Activated CD8-positive, alpha-beta memory T cell treated with anti-CD3 and anti-CD28 coated beads, Interleukin-2, amount 10 ng/mL, durations not matched to agents 7 days and 5 days (primary cell): ENCODE results near the gene IRF2BPL. TPM values are rescaled to one million over a fixed set of nuclear protein-coding genes. Genes with fewer than 3 reads are reported as not detected.

Experiments
- ATAC-seq: fragments of 150-1000 bp; cut with Tn5 transposase; one replicate; pipeline ENCODE4 v1.10.0; 2021; ENCODE audit warnings: moderate library complexity
- CTCF ChIA-PET: fragments of 350-600 bp; sonication (Branson Sonifier 250); formaldehyde crosslinking; loops from one replicate; lab custom pipeline; 2021; ENCODE audit warnings: antibody characterized with exemption; lab: Charles Lee
- DNase-seq: peaks from one replicate; pipeline ENCODE4 v3.0.0-alpha.2; 2020
- H3K27ac Mint-ChIP-seq: one replicate; pipeline ENCODE4 v1.8.0; 2021; ENCODE audit warnings: mild to moderate bottlenecking, mixed read lengths
- H3K27me3 Mint-ChIP-seq: one replicate; pipeline ENCODE4 v1.8.0; 2021; ENCODE audit warnings: mixed read lengths
- H3K36me3 Mint-ChIP-seq: one replicate; pipeline ENCODE4 v1.8.0; 2021; ENCODE audit warnings: mild to moderate bottlenecking, mixed read lengths
- H3K4me1 Mint-ChIP-seq: one replicate; pipeline ENCODE4 v1.8.0; 2021; ENCODE audit warnings: mixed read lengths
- H3K4me3 Mint-ChIP-seq: one replicate; pipeline ENCODE4 v1.8.0; 2021; ENCODE audit warnings: mild to moderate bottlenecking, moderate library complexity, mixed read lengths
- H3K9me3 Mint-ChIP-seq: one replicate; pipeline ENCODE4 v1.8.0; 2022; ENCODE audit warnings: low read depth, mixed read lengths
- total RNA-seq, 2 experiments: library from RNA; stranded (reverse); gene quantifications; one replicate each; pipeline ENCODE4 v1.2.3, GENCODE V29; 2021

The IRF2BPL gene
- total RNA-seq, 2 experiments from 2014 or later: 19.7 to 24.9 TPM

- ATAC-seq: no peak
Observed at GRCh38 chr14:77008541-77008940, 20.0 kb downstream of the IRF2BPL start.

DNA sequence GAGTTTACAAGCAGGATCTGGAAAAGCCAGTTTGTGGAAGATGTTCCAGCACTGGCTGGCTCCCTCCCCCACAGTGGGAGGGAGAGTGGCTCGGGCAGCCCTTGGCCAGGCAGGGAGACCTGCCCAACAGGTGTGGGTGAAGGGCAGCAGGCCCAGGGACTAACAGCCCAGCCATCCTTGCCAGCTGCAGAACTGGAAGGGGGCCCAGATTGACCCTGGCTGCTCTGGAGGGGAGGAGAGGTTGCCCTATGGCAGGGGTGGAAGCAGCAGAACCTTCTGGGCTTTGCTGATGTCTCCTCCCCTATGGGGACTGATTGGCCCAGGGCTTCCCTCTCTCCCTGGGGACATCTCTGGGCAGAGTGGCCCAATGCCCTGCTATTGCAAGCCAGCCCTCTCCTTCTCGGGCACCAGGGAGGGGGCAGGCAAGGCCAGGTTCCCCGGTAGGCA is 20.5 kb downstream of the IRF2BPL start:
- H3K27me3 Mint-ChIP-seq: no peaks in the 10 kb centered on the region

More at GRCh38 chr14:77008541-77008940, 20.0 kb downstream of the IRF2BPL start:
- Mint-ChIP-seq H3K27me3 (no peaks in the 10 kb centered on the region), H3K4me1 (peaks cover 2% of the 10 kb centered on the region), H3K36me3 (no peaks in the 10 kb centered on the region), H3K27ac (no peak overlapping the region), H3K4me3 (no peak overlapping the region), H3K9me3 (no peaks in the 10 kb centered on the region)
- CTCF ChIA-PET: interaction anchor here (0.9 to 1.3 kb wide), 3 partner anchors 62 to 109 kb away, joined by 3 to 5 read pairs (median 3); no protein-coding TSS in a partner anchor
- no peak for DNase-seq

DNA sequence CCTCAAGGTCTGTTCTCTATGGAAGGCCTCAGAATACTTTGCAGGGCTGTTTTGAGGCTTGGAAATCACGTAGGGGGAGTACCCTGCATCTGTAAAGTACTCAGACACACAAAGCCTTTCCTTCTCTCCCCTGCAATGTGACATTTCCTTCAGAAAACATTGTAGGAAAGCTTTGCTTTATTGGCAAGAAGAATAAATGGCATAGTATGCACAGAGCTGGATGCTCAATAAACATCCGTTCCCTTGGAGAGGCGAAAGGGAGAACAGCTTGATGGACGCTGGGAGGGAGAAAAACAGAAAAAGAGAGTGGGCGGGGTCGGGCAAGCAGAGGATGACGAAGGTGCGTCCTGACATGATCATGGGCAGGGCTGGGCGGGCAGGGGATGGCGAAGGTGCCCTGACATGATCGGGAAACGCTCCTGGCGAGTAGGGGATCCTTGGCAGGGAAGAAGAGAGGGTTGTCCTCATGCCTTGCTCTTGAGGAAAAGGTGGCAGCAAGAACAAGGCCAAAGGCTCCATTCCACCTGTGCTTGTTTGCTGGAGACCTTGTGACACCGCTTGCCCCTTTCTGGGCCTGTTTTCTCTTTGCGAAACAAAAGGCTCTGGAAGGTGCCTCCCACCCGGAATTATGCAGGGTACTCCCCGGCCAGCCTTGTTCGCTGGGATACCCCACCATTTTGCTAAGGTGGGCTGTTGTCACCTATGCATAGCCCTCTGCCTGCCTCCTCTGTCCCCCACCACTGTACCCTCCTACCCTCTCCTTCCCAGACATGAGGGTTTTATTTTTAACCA is 21.1 kb downstream of the IRF2BPL start:
- Mint-ChIP-seq H3K4me1 (peaks cover 2% of the 10 kb centered on the region), H3K4me3 (no peak overlapping the region), H3K27ac (no peak overlapping the region), H3K36me3 (no peaks in the 10 kb centered on the region), H3K9me3 (no peaks in the 10 kb centered on the region), H3K27me3 (no peaks in the 10 kb centered on the region)
- CTCF ChIA-PET: interaction anchor here (1.0 kb wide), 1 partner anchor 94 kb away, joined by 3 read pairs; no protein-coding TSS in a partner anchor
- no peak for ATAC-seq
- DNase-seq: no peak

More for the DNA sequence above, 20.5 kb downstream of the IRF2BPL start:
- CTCF ChIA-PET: interaction anchor here (0.9 kb wide), 1 partner anchor 108 kb away, joined by 3 read pairs; no protein-coding TSS in a partner anchor
- no peak for ATAC-seq
- Mint-ChIP-seq H3K36me3 (no peaks in the 10 kb centered on the region), H3K4me1 (peaks cover 2% of the 10 kb centered on the region), H3K9me3 (no peaks in the 10 kb centered on the region), H3K4me3 (no peak overlapping the region), H3K27ac (no peak overlapping the region)
- DNase-seq: no peak

DNA sequence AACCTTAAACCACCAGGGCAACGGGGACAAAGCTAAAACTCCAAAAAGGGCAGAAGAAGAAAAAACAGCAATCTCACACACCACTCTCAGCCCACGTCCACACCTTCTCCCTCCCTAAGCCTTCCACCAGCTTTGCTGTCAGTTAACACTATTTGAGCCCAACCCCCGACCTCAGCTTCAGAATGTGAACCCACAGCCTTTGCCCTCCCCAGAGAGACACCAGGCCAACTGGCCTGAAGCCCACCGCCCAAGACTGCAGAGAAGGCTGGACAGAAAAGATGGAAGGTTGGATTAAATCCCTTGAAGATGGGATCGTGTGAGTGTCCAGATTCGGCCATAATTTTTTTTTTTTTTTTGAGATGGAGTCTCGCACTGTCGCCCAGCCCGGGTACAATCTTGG is 22.4 kb downstream of the IRF2BPL start:
- no peaks in the 10 kb centered on the region for H3K9me3 Mint-ChIP-seq
- H3K4me1 Mint-ChIP-seq: peaks cover 2% of the 10 kb centered on the region
- no peak overlapping the region for H3K4me3 Mint-ChIP-seq
- ATAC-seq (no peak), DNase-seq (no peak)
- no peaks in the 10 kb centered on the region for H3K36me3 Mint-ChIP-seq
- H3K27me3 Mint-ChIP-seq: no peaks in the 10 kb centered on the region
- no peak overlapping the region for H3K27ac Mint-ChIP-seq
- CTCF ChIA-PET: interaction anchor here (0.7 to 1.0 kb wide), 2 partner anchors 45 to 93 kb away, joined by 3 read pairs; no protein-coding TSS in a partner anchor

GRCh38 chr14:77005559-77005958 is 22.9 kb downstream of the IRF2BPL start:
- H3K27me3 Mint-ChIP-seq: no peaks in the 10 kb centered on the region
- no peaks in the 10 kb centered on the region for H3K36me3 Mint-ChIP-seq
- no peaks in the 10 kb centered on the region for H3K9me3 Mint-ChIP-seq
- ATAC-seq: no peak
- H3K4me1 Mint-ChIP-seq: peaks cover 2% of the 10 kb centered on the region
- CTCF ChIA-PET: no interaction called here
- no peak overlapping the region for H3K4me3 Mint-ChIP-seq
- H3K27ac Mint-ChIP-seq: no peak overlapping the region
- DNase-seq: no peak

DNA sequence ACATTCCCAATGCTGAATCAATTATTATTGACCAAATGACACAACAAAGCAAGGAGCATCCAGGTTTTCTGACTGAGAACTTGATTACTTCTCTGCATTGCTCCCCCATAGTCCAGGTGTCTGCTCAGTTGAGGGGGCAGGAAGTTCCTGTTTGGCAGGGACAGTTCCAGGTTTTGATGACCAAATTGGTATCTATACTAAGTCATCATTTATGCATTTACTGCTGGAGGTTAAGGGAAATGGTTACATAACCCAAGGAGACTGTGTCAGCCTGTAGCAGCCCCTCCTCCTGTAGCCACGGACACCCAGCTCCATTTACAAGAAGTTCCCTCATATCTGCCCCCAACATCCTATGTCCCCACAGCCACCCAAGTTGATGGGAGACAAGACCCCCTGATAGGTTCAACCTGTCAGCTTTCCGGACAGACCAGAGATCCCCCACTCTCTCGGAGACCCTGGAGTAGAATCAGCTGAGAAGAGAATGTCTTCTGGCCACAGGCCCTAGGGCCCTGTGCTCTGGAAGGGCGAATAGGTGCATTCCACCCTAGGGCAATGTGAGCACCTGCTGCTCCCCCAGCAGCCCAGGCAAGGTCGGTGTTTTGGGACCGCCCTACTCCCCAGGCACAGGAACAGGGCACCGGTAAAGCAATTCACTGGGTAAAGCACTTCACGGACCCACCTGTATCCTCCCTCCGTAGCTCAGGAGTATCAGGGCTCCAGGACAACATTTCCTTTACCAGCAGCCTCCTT is 23.6 kb downstream of the IRF2BPL start:
- Mint-ChIP-seq H3K36me3 (no peaks in the 10 kb centered on the region), H3K27me3 (no peaks in the 10 kb centered on the region), H3K4me1 (peaks cover 2% of the 10 kb centered on the region), H3K9me3 (no peaks in the 10 kb centered on the region), H3K4me3 (no peak overlapping the region), H3K27ac (no peak overlapping the region)
- ATAC-seq (no peak), DNase-seq (no peak)
- CTCF ChIA-PET: no interaction called here

GRCh38 chr14:77003960-77004710 is 24.4 kb downstream of the IRF2BPL start:
- CTCF ChIA-PET: no interaction called here
- DNase-seq (no peak), ATAC-seq (no peak)
- Mint-ChIP-seq H3K36me3 (no peaks in the 10 kb centered on the region), H3K27me3 (no peaks in the 10 kb centered on the region), H3K4me3 (no peak overlapping the region), H3K27ac (no peak overlapping the region), H3K4me1 (peaks cover 2% of the 10 kb centered on the region), H3K9me3 (no peaks in the 10 kb centered on the region)

- ATAC-seq (no peak), DNase-seq (no peak)
- no peak overlapping the region for H3K27ac Mint-ChIP-seq
- H3K36me3 Mint-ChIP-seq: no peaks in the 10 kb centered on the region
- H3K4me3 Mint-ChIP-seq: no peak overlapping the region
- H3K27me3 Mint-ChIP-seq: no peaks in the 10 kb centered on the region
- CTCF ChIA-PET: interaction anchor here (1.6 kb wide), 1 partner anchor 130 kb away, joined by 4 read pairs; no protein-coding TSS in a partner anchor
- no peaks in the 10 kb centered on the region for H3K9me3 Mint-ChIP-seq
- H3K4me1 Mint-ChIP-seq: peaks cover 2% of the 10 kb centered on the region
Observed at GRCh38 chr14:77002889-77003288, 25.6 kb downstream of the IRF2BPL start.

GRCh38 chr14:77002335-77002734 is 26.2 kb downstream of the IRF2BPL start:
- Mint-ChIP-seq H3K27me3 (no peaks in the 10 kb centered on the region), H3K27ac (no peak overlapping the region), H3K4me1 (peaks cover 2% of the 10 kb centered on the region), H3K9me3 (no peaks in the 10 kb centered on the region), H3K4me3 (no peak overlapping the region), H3K36me3 (no peaks in the 10 kb centered on the region)
- ATAC-seq (no peak), DNase-seq (no peak)
- CTCF ChIA-PET: interaction anchor here (1.6 kb wide), 1 partner anchor 130 kb away, joined by 4 read pairs; no protein-coding TSS in a partner anchor

DNA sequence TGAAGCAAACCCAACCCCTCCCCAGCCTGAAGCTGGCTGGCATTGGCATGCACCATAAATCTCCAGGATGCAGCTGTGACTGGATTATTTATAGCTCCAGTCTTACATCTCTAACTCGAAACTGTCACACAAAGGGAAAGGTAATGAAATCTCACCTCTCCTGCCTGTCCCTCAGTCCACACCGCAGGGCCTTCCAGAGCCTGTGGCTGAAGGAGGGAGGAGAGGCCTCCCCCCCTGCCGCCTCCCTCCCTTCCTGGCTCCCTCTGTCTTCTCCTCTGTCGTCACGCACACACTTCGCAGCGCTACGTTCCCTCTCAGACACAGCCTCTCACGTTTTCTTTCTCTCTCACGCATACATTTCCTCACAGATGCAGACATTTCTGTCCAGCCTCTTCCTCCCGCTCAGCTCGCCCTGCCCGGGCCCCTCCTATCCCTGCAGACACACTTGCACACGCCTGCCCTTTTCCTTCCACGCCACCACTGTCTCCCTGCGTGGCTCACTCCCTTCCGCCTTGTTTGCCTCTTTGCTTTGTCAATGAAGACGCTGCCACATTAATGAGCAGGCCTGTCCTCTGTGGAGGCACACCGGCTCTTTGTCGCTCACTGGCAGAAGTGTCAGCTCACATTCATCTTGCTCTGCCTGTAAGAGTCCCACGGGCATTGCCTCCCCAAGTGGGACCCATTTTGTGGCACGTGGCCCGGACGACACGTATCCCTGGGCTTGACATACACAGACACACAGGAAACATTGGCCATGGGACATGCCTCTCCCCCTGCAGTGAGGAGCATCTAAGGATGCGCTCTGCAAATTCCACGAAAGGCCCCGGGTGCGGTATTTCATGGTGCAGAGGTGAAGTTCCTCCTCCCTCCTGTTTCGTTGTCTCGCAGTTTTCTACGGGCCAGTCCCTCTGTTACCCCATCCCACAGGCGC is 27.9 kb downstream of the IRF2BPL start:
- CTCF ChIA-PET: no interaction called here

GRCh38 chr14:76998910-76999309 is 29.6 kb downstream of the IRF2BPL start:
- CTCF ChIA-PET: interaction anchor here (1.3 to 2.0 kb wide), 2 partner anchors 55 to 85 kb away, joined by 3 to 7 read pairs; no protein-coding TSS in a partner anchor
- peaks cover 5% of the 10 kb centered on the region for H3K27me3 Mint-ChIP-seq
- ATAC-seq: no peak

More for the DNA sequence above, 27.9 kb downstream of the IRF2BPL start:
- Mint-ChIP-seq H3K27ac (no peak overlapping the region), H3K4me3 (no peak overlapping the region), H3K27me3 (peaks cover 5% of the 10 kb centered on the region), H3K9me3 (no peaks in the 10 kb centered on the region), H3K4me1 (peaks cover 2% of the 10 kb centered on the region), H3K36me3 (no peaks in the 10 kb centered on the region)
- DNase-seq (no peak), ATAC-seq (no peak)

More at GRCh38 chr14:76998910-76999309, 29.6 kb downstream of the IRF2BPL start:
- Mint-ChIP-seq H3K4me3 (no peak overlapping the region), H3K4me1 (peaks cover 2% of the 10 kb centered on the region), H3K9me3 (no peaks in the 10 kb centered on the region), H3K27ac (no peak overlapping the region), H3K36me3 (no peaks in the 10 kb centered on the region)
- DNase-seq: no peak
